ENCODE measurements around the gene PACRG. TPM values are rescaled to one million over a fixed set of nuclear protein-coding genes. Genes with fewer than 3 reads are reported as not detected.
A peak's percentile ranks its signal among the peaks of the same experiment; 100 is the strongest.

The PACRG gene
- total and polyA plus RNA-seq, 12 donors: 2.1 to 34.6 (median 10.0) TPM

DNA sequence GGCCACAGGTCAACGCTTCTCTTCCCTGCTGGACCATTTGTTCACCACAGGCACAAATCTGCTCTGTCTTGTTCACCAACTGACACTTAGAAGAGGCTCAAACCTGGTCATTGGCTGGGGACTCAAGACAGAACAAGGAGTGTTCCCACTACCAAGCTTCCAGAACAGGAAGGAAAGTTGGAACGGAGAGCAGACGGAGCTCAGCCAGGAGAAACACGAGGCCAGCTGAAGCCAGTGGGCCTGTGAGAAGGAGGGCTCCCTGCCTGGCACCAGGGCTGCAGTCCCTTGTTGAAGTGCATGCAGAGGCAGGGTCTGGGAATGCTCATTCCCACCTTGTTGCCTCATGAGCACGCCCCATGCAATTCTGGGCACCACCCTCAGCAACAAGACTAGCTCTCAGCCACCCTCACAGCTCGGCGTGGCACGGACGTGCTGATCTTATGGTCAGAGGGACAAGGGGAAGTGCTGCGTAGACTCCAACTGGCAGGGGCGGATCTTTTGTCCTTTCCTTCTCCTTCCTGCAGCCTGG is 450.2 kb downstream of the PACRG start:
- intact Hi-C loops (cut with DNase I): loop anchor here in 3 of 10 donors (10.0 kb wide), 3 partner anchors 323 to 937 kb away; no protein-coding TSS in a partner anchor
- TF ChIP-seq CTCF (IDR thresholded peaks at IDR 0.05): no peak
- Histone ChIP-seq H3K9me3 (no peaks in the 10 kb centered on the region), H3K4me3 (no peak overlapping the region), H3K27ac (no peak overlapping the region), H3K27me3 (no peaks in the 10 kb centered on the region), H3K4me1 (peaks cover 0 to 21% (median 13%) of the 10 kb centered on the region in 9 donors), H3K36me3 (no peaks in the 10 kb centered on the region)
- WGBS, 2 donors: 86 to 87% methylated on average over 11 of the region's 11 CpGs
- ATAC-seq (no peak), DNase-seq (no peak)

GRCh38 chr6:163179061-163179460 is 451.3 kb downstream of the PACRG start:
- no peak overlapping the region for H3K4me3 ChIP-seq
- H3K27ac ChIP-seq: no peak overlapping the region
- H3K4me1 ChIP-seq: peaks cover 4 to 32% (median 22%) of the 10 kb centered on the region in 9 donors
- H3K9me3 ChIP-seq: no peaks in the 10 kb centered on the region
- WGBS, 2 donors: 69% methylated on average over 9 of the region's 9 CpGs
- no peaks in the 10 kb centered on the region for H3K27me3 ChIP-seq
- no peak for DNase-seq
- TF ChIP-seq CTCF (IDR thresholded peaks at IDR 0.05): no peak
- intact Hi-C loops (cut with DNase I): loop anchor here in 3 of 10 donors (10.0 kb wide), 3 partner anchors 324 to 936 kb away; no protein-coding TSS in a partner anchor
- H3K36me3 ChIP-seq: no peaks in the 10 kb centered on the region
- no peak for ATAC-seq

- no peak for ATAC-seq
- Histone ChIP-seq H3K27ac (no peak overlapping the region), H3K36me3 (no peaks in the 10 kb centered on the region), H3K27me3 (no peaks in the 10 kb centered on the region), H3K4me1 (peaks cover 4 to 36% (median 23%) of the 10 kb centered on the region in 9 donors), H3K9me3 (no peaks in the 10 kb centered on the region), H3K4me3 (no peak overlapping the region)
- TF ChIP-seq CTCF (IDR thresholded peaks at IDR 0.05): no peak
- intact Hi-C loops (cut with DNase I): loop anchor here in 9 of 10 donors (2.0 to 10.0 kb wide), 20 partner anchors 135 to 1745 kb away; partner anchors contain the start of gene QKI (in 1 of the 9)
- no peak for DNase-seq
- WGBS, 2 donors: 94 to 96% methylated on average over 7 of the region's 7 CpGs
Measured at GRCh38 chr6:163179721-163180120, 451.9 kb downstream of the PACRG start.

- DNase-seq: peak; percentile 82 to 83
- no peaks in the 10 kb centered on the region for H3K27me3 ChIP-seq
- peak overlapping the region in 6 of 10 donors; percentile 5 to 33 (median 25) for H3K27ac ChIP-seq
- intact Hi-C loops (cut with DNase I): loop anchor here in 9 of 10 donors (1.0 to 10.0 kb wide), 19 partner anchors 134 to 1744 kb away; partner anchors contain the start of gene QKI (in 1 of the 9)
- 37 to 38% methylated on average over 17 of the region's 17 CpGs for WGBS, 2 donors
- peak overlapping the region in 5 of 10 donors; percentile 2 to 31 (median 26) for H3K4me3 ChIP-seq
- H3K9me3 ChIP-seq: no peaks in the 10 kb centered on the region
- ATAC-seq: peak; percentile 94 to 97 (median 96)
- H3K4me1 ChIP-seq: peaks cover 4 to 36% (median 23%) of the 10 kb centered on the region in 9 donors
- TF ChIP-seq CTCF (IDR thresholded peaks at IDR 0.05): peak; percentile 74 to 96 (median 91)
- no peaks in the 10 kb centered on the region for H3K36me3 ChIP-seq
Measured at GRCh38 chr6:163180874-163181541, 453.2 kb downstream of the PACRG start.

All from heart right ventricle (tissue), 16 donors.